ENCODE results near the gene OSTN. TPM values are rescaled to one million over a fixed set of nuclear protein-coding genes. Genes with fewer than 3 reads are reported as not detected.

OSTN gene
- total and polyA plus RNA-seq, 9 of the 15 experiments (the other 6 are each of a cell fraction or from before 2014, with no cell fraction given), result not detected

DNA sequence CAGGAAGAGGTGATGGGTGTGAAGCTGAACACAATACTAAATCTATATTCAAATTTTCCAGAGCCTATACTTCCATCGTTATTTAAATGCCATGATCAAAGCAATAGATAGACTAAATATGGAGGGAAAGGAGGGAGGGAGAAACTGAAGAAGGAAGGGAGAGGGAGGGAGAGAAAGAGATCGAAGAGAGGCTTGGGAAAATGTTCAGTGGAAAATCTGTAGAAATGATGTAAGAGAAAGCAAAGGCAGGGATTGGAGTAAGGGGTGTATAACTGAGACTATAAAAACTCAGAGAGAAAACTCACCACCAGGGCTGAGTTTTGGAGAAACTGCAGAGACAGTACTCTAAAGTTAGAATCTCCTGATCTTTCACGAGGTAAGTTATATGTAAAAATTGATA lies at the start of gene OSTN (continued):
- no peak for TF ChIP-seq ZNF431 (CRISPR knock-in tag; IDR thresholded peaks at IDR 0.05)
- TF ChIP-seq L3MBTL2 (IDR thresholded peaks at IDR 0.05), result no peak

DNA sequence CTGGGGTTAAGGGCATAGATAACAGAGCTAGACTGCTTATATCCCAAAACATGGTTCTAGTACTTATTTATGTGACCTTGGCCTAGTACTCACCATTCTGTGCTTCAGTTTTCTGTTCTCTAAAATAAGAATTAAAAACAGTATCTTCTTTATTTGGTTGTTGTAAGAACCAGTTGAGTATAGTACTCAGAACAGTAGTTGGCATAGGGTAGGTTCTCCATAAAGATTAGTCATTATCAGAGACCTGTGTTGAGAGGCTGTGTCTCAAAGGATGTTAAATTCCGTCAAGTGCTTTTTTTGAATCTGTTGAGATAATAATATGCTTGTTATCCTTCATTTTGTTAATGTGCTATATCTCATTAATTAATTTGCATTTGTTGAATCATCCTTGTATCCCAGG lies 47.4 kb upstream of the OSTN start:
- no peak overlapping the region for H3K4me2 ChIP-seq (ENCODE audit: insufficient read depth, low read length)
- CTCF ChIA-PET (ENCODE audit: low intra/inter-chr PET ratio), result no interaction called here
- H3K9me3 ChIP-seq (replicated peaks; ENCODE audit: control insufficient read depth, insufficient read depth, low read depth, low read length), result no peaks in the 10 kb centered on the region
- H3K36me3 ChIP-seq (ENCODE audit: control insufficient read depth, insufficient read depth, low read length), result no peaks in the 10 kb centered on the region
- H3K4me3 ChIP-seq, result no peak overlapping the region
- H4K20me1 ChIP-seq (replicated peaks; ENCODE audit: control insufficient read depth, insufficient read depth, low read length), result no peaks in the 10 kb centered on the region
- ATAC-seq (no peak), DNase-seq (ENCODE audit: extremely low read depth in 1 of 4, low spot score in 3 of 4) (no peak), FAIRE-seq (no peak)
- H2AFZ ChIP-seq (ENCODE audit: low read depth, low read length), result no peak overlapping the region
- H3K79me2 ChIP-seq (ENCODE audit: control insufficient read depth, insufficient read depth, low read length), result no peaks in the 10 kb centered on the region
- no TSS peak for BruUV-seq (replicated peaks)
- no peaks in the 10 kb centered on the region for H3K27me3 ChIP-seq (ENCODE audit: control insufficient read depth in 2 of 2, insufficient read depth in 2 of 2, low read length in 2 of 2)
- no peaks in the 10 kb centered on the region for H3K9me1 ChIP-seq (ENCODE audit: control insufficient read depth, insufficient read depth, low read length)
- WGBS (ENCODE audit: insufficient coverage, low coverage, missing lambda C conversion rate), result 0% methylated on average over 1 of the region's 1 CpG
- no peaks in the 10 kb centered on the region for H3K4me1 ChIP-seq (replicated peaks in 1 of 2; ENCODE audit: control insufficient read depth in 2 of 2, insufficient read depth in 2 of 2, low read length in 2 of 2)
- intact Hi-C loops (cut with micrococcal nuclease), result no loop called here
- H3K9ac ChIP-seq (ENCODE audit: insufficient read depth in 1 of 2, low read depth in 2 of 2, low read length in 2 of 2), result no peak overlapping the region
- in situ Hi-C loops (cut with MboI), result no loop called here
- POLR2A ChIA-PET, result no interaction called here
- TF ChIP-seq BRCA1 (IDR thresholded peaks at IDR 0.05), result no peak
- no peak for TF ChIP-seq BRCA1 (CRISPR knock-in tag; IDR thresholded peaks at IDR 0.05)
- TF ChIP-seq MXI1 (IDR thresholded peaks at IDR 0.05; ENCODE audit: low read depth, low read length), result no peak
- TF ChIP-seq MAZ (CRISPR knock-in tag; conservative IDR thresholded peaks at IDR 0.05 in 1 of 2, IDR thresholded peaks at IDR 0.05 in 1 of 2), result no peak
- no peak for TF ChIP-seq SMAD2 (IDR thresholded peaks at IDR 0.05; ENCODE audit: low read depth, low read length)
- TF ChIP-seq ZFP36 (IDR thresholded peaks at IDR 0.05; ENCODE audit: low read depth, low read length, partially characterized antibody), result no peak
- no peak for TF ChIP-seq NFYB (IDR thresholded peaks at IDR 0.05; ENCODE audit: extremely low read depth, insufficient read length)
- H3K27ac ChIP-seq (ENCODE audit: extremely low read depth, low read depth, low read length), result no peak overlapping the region

Data from K562 (cell line).